GM12875 (cell line): ENCODE data around the gene RGS7BP.
"Not testable (repeated sequence)": the region's sequence is repeated elsewhere in the genome, so short reads cannot be mapped to it uniquely, and the experiment has no call there.

Experiments
- H3K4me3 ChIP-seq: one replicate; pipeline ENCODE4 v1.5.1; 2011; ENCODE audit warnings: low read depth, low read length, control low read depth
- CTCF ChIP-seq: IDR thresholded peaks from 2 replicates; pipeline ENCODE4 v1.5.1; 2011; ENCODE audit warnings: low read depth, mild to moderate bottlenecking, control low read depth, inconsistent platforms, low read length, moderate library complexity, borderline replicate concordance; ENCODE audit not compliant: insufficient read depth

The RGS7BP gene

GRCh38 chr5:64534033-64534432, 28.2 kb downstream of the RGS7BP start:
- no peak for TF ChIP-seq CTCF
- H3K4me3 ChIP-seq: no peak overlapping the region

DNA sequence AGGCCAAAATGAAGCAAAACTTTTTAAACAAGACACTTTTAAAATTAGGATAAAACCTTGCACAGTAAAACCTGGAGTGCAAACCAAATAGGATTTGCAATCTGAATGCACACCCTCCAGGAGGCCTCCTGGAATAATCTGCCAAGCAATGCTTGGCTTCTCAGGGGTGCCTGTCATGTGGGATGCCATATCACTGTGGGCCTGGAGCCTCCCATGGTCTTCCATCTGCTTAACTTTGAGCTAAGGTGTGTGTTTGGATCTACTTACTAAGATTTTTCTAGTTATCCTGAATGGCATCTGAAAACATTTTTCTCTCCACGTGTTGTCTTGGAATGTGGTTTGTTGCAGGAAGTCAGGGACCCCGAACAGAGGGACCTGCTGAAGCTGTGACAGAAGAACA, 52.1 kb downstream of the RGS7BP start:
- TF ChIP-seq CTCF: no peak
- no peak overlapping the region for H3K4me3 ChIP-seq

DNA sequence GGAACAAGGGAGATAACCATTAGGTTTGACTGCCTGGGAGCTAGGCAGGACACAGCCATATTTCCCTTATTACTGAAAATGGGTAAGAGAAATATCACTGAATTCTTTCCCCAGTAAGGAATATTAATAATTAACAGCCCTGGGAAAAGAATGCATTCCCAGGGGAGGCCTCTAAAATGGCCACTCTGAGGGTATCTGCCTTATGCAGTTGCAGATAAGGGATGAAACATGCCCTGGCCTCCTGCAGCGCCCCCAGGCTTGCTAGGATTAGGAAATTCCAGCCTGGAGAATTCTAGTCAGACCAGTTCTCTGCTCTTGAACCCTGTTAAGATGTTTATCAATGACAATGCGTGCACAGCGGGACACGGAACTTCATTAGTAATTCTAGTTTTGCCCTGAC, 52.8 kb downstream of the RGS7BP start:
- H3K4me3 ChIP-seq: not testable (repeated sequence)

DNA sequence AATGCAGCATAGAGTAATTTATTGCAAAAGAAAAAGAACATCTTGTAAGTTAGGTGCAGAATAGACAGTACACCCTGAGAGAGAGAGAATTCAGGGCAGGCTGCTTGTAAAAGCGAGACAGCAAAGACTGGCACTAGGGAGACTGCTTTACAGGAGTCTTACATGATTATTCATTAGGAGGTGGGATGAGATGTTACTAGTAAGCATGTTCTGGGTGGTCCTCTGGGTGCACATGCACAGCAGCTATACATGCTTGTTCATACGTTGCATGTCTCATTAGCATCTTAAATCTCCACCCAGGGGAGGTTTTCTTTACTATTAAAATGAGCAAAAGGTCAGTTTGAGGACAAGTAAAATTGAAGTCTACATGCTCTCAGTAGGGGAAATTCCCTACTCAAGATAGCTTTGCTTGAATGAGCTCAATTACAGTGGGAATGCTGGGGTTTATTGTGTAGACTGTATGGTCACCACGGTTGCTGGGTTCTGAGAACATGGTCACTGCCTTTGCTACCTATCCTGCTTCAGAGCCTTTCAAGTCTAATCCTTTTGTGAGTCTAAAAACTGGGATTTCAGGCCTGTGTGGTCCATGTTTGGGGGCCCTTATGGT, 60.6 kb downstream of the RGS7BP start:
- TF ChIP-seq CTCF: no peak
- no peak overlapping the region for H3K4me3 ChIP-seq

- no peak overlapping the region for H3K4me3 ChIP-seq
- no peak for TF ChIP-seq CTCF
Measured at GRCh38 chr5:64569858-64570257, 64.0 kb downstream of the RGS7BP start.

DNA sequence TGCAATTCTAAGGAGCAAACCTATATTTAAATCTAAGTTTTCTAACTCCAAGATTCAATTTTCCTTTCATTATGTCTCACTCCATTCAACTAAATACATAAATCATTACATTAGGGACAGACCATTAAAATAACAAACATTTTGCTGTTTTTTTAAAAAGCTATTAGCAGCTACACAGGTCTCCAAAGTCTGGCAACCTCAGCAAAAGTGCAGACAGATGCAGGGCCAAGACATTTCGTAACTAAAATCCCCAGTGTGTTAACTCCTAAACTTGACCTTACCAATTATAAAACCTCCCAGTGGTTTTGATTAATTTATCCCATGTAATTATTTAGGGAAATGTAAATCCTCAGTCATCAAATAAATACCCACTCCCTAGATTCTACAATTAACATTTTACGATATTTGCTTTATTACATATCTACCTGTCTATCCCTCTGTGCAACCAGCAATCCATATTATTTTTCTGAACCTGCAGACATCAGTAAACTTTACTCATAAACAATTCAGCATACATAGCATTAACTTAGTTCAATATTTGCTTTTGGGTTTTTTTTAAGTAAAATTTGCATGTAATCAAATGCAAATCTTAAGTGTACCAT, 64.7 kb downstream of the RGS7BP start:
- no peak for TF ChIP-seq CTCF
- H3K4me3 ChIP-seq: no peak overlapping the region

DNA sequence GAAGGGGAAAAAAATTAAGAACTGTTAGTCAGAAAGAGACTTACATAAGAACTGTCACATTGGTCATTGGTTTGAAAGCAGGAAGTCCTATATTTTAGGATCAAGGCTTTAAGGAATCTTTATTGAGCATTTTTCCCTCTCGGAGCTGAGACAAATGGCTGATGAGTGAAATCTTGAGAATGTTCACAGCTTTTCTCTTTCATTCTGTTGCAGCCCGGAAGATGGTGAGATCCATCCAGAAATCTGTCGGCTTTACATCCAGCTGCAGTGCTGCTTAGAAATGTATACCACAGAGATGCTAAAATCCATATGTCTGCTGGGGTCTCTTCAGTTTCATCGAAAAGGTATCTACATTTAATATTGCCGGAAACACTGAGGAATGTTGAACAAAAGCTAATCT, 69.7 kb downstream of the RGS7BP start:
- TF ChIP-seq CTCF: no peak
- H3K4me3 ChIP-seq: no peak overlapping the region
